ENCODE results near the gene C9. TPM values are rescaled to one million over a fixed set of nuclear protein-coding genes. Genes with fewer than 3 reads are reported as not detected.

The C9 gene
- total and polyA plus RNA-seq, 2 of the 4 experiments (the other 2 are of a cell fraction) = not detected

- TF ChIP-seq ELK1 (IDR thresholded peaks at IDR 0.05; ENCODE audit: borderline replicate concordance, low read depth, low read length) = no peak
- TF ChIP-seq NFE2L2 (IDR thresholded peaks at IDR 0.05; ENCODE audit: low read depth, low read length) = no peak
- no peak for TF ChIP-seq MAZ (IDR thresholded peaks at IDR 0.05; ENCODE audit: borderline replicate concordance, low read depth, low read length)
- no peak for TF ChIP-seq CTCF (conservative IDR thresholded peaks at IDR 0.05; ENCODE audit: low read depth, low read length)
- TF ChIP-seq SMC3 (IDR thresholded peaks at IDR 0.05; ENCODE audit: low read depth, low read length) = no peak
- Histone ChIP-seq H3K4me2 (ENCODE audit: low read depth, low read length) (no peak overlapping the region), H3K9ac (ENCODE audit: low read depth, low read length) (no peak overlapping the region), H2AK9ac (replicated peaks; ENCODE audit: low read depth, low read length, poor library complexity) (no peak overlapping the region), H2BK15ac (ENCODE audit: low read depth, low read length) (no peak overlapping the region), H3K4me1 (ENCODE audit: control insufficient read depth, insufficient read depth, low read length) (no peaks in the 10 kb centered on the region), H3K23ac (ENCODE audit: low read depth, low read length) (no peak overlapping the region), H2AFZ (replicated peaks; ENCODE audit: low read length, poor library complexity) (no peak overlapping the region), H3K9me1 (ENCODE audit: insufficient read depth, low read length) (no peaks in the 10 kb centered on the region), H3K79me1 (ENCODE audit: low read depth in 1 of 2, low read length in 2 of 2) (no peaks in the 10 kb centered on the region), H3K9me3 (ENCODE audit: control insufficient read depth, insufficient read depth, low read length) (no peaks in the 10 kb centered on the region), H3K36me3 (ENCODE audit: control insufficient read depth, insufficient read depth, low read length) (no peaks in the 10 kb centered on the region), H4K8ac (ENCODE audit: low read depth in 2 of 2, low read length in 2 of 2) (no peak overlapping the region), H3K18ac (ENCODE audit: low read depth, low read length) (no peak overlapping the region), H3K4ac (ENCODE audit: low read depth, low read length) (no peak overlapping the region), H4K5ac (ENCODE audit: low read depth, low read length) (no peak overlapping the region), H3K4me3 (ENCODE audit: insufficient read depth, low read depth, low read length) (no peak overlapping the region), H2BK120ac (ENCODE audit: low read depth, low read length) (no peak overlapping the region), H3K14ac (replicated peaks; ENCODE audit: low read depth, low read length) (no peak overlapping the region), H3K27me3 (ENCODE audit: control insufficient read depth, insufficient read depth, low read length) (peaks cover 10% of the 10 kb centered on the region; the same call in 1 of the 2 replicates), H2BK20ac (ENCODE audit: low read depth, low read length) (no peak overlapping the region), H4K91ac (ENCODE audit: insufficient read depth, low read depth, low read length) (no peak overlapping the region), H3K56ac (ENCODE audit: extremely low read depth, insufficient read depth, low read length) (no peak overlapping the region), H2AK5ac (ENCODE audit: low read depth, low read length) (no peak overlapping the region), H3K27ac (ENCODE audit: insufficient read depth, low read length) (no peak overlapping the region), H2BK5ac (ENCODE audit: low read depth, low read length, poor library complexity, severe bottlenecking) (no peak overlapping the region), H4K20me1 (ENCODE audit: insufficient read depth, low read length) (no peaks in the 10 kb centered on the region)
- no CpG with 5 or more reads among the region's 1 CpG for WGBS, 2 experiments (ENCODE audit: extremely low coverage in 2 of 2, insufficient read length in 1 of 2)
- no TSS peak for BruUV-seq (replicated peaks)
- in situ Hi-C loops (cut with MboI; ENCODE audit: low sequenced_read_pairs) (no loop called here), intact Hi-C loops (cut with micrococcal nuclease) (no loop called here), dilution Hi-C loops (cut with HindIII; ENCODE audit: low sequenced_read_pairs, unreplicated experiment) (no loop called here)
- ATAC-seq (ENCODE audit: low read depth) = no peak
- ChIA-PET POLR2A (ENCODE audit: unreplicated experiment) (no interaction called here), CTCF (interaction anchor here (1.3 kb wide), 1 partner anchor 10 kb away, joined by 3 read pairs; no protein-coding TSS in a partner anchor)
- DNase-seq = no peak
These were observed 26.9 kb downstream of the C9 start for GRCh38 chr5:39337252-39337915.
